H9 (cell line): ENCODE results near the gene SV2C. TPM values are rescaled to one million over a fixed set of nuclear protein-coding genes. Genes with fewer than 3 reads are reported as not detected.
"Not testable (repeated sequence)": the region's sequence is repeated elsewhere in the genome, so short reads cannot be mapped to it uniquely, and the experiment has no call there.

ENCODE experiments used
- DNase-seq: peaks from one replicate; pipeline ENCODE4 v3.0.0-alpha.2; 2017
- H2AFZ ChIP-seq: one replicate; pipeline ENCODE4 v1.6.1; 2013; ENCODE audit warnings: mild to moderate bottlenecking, low read length, control low read depth, moderate library complexity
- H2AK5ac ChIP-seq: 2 replicates; pipeline ENCODE4 v1.6.1; 2013; ENCODE audit warnings: low read length, control low read depth, mixed read lengths; ENCODE audit not compliant: insufficient read length
- H2BK120ac ChIP-seq: one replicate; pipeline ENCODE4 v1.6.1; 2013; ENCODE audit warnings: low read depth, mild to moderate bottlenecking, low read length, control low read depth, inconsistent platforms; ENCODE audit not compliant: poor library complexity, severe bottlenecking
- H2BK12ac ChIP-seq: 2 replicates; pipeline ENCODE4 v1.6.1; 2013; ENCODE audit warnings: low read length, control low read depth, mixed read lengths, low read depth; ENCODE audit not compliant: insufficient read length
- H2BK15ac ChIP-seq: 2 replicates; pipeline ENCODE4 v1.6.1; 2013; ENCODE audit warnings: low read depth, low read length, control low read depth
- H2BK20ac ChIP-seq: one replicate; pipeline ENCODE4 v1.6.1; 2013; ENCODE audit warnings: low read depth, mild to moderate bottlenecking, low read length, control low read depth, inconsistent platforms; ENCODE audit not compliant: poor library complexity, severe bottlenecking
- H2BK5ac ChIP-seq: 2 replicates; pipeline ENCODE4 v1.6.1; 2013; ENCODE audit warnings: low read length, control low read depth, mixed read lengths; ENCODE audit not compliant: insufficient read length
- H3K14ac ChIP-seq: 2 replicates; pipeline ENCODE4 v1.6.1; 2013; ENCODE audit warnings: low read length, control low read depth; ENCODE audit not compliant: insufficient read depth
- H3K18ac ChIP-seq: 2 replicates; pipeline ENCODE4 v1.6.1; 2013; ENCODE audit warnings: low read depth, mild to moderate bottlenecking, mixed read lengths, low read length, control low read depth; ENCODE audit not compliant: insufficient read length
- H3K23ac ChIP-seq: 2 replicates; pipeline ENCODE4 v1.6.1; 2013; ENCODE audit warnings: low read length, control low read depth, mixed read lengths, low read depth; ENCODE audit not compliant: insufficient read length
- H3K23me2 ChIP-seq: 2 replicates; pipeline ENCODE4 v1.6.1; 2013; ENCODE audit warnings: low read depth, mild to moderate bottlenecking, mixed read lengths, low read length, control low read depth; ENCODE audit not compliant: insufficient read length, poor library complexity, severe bottlenecking
- H3K27ac ChIP-seq: 2 replicates; pipeline ENCODE4 v1.5.1; 2013; ENCODE audit warnings: low read length, control low read depth, mixed read lengths, low read depth; ENCODE audit not compliant: insufficient read length
- H3K27me3 ChIP-seq: 2 replicates; pipeline ENCODE4 v1.6.1; 2013; ENCODE audit warnings: low read length, control low read depth, inconsistent platforms; ENCODE audit not compliant: insufficient read depth
- H3K4ac ChIP-seq: 2 replicates; pipeline ENCODE4 v1.6.1; 2013; ENCODE audit warnings: low read depth, mild to moderate bottlenecking, control low read depth, inconsistent platforms, low read length, moderate library complexity
- H3K4me1 ChIP-seq: 2 replicates; pipeline ENCODE4 v1.6.1; 2013; ENCODE audit warnings: low read length, control low read depth, inconsistent platforms; ENCODE audit not compliant: insufficient read depth
- H3K4me2 ChIP-seq: 2 replicates; pipeline ENCODE4 v1.6.1; 2013; ENCODE audit warnings: low read length, control low read depth, mixed read lengths; ENCODE audit not compliant: insufficient read length, insufficient read depth
- H3K56ac ChIP-seq: 2 replicates; pipeline ENCODE4 v1.6.1; 2013; ENCODE audit warnings: low read depth, mild to moderate bottlenecking, mixed read lengths, low read length, control low read depth; ENCODE audit not compliant: insufficient read length
- H3K79me1 ChIP-seq: 2 replicates; pipeline ENCODE4 v1.6.1; 2013; ENCODE audit warnings: low read depth, mild to moderate bottlenecking, moderate library complexity, low read length, control low read depth, inconsistent platforms; ENCODE audit not compliant: insufficient read depth, poor library complexity, severe bottlenecking
- H3K79me2 ChIP-seq: 2 replicates; pipeline ENCODE4 v1.6.1; 2013; ENCODE audit warnings: low read length, control low read depth, inconsistent platforms; ENCODE audit not compliant: insufficient read depth
- H3K9ac ChIP-seq: 2 replicates; pipeline ENCODE4 v1.6.1; 2013; ENCODE audit warnings: low read length, control low read depth, mixed read lengths; ENCODE audit not compliant: insufficient read length; ENCODE audit errors: extremely low read depth
- H3K9me3 ChIP-seq: one replicate; pipeline ENCODE4 v1.6.1; 2013; ENCODE audit warnings: low read depth, low read length, inconsistent platforms; ENCODE audit not compliant: control insufficient read depth
- H3T11ph ChIP-seq: one replicate; pipeline ENCODE4 v1.6.1; 2013; ENCODE audit warnings: mild to moderate bottlenecking, low read length, control low read depth, inconsistent platforms
- H4K20me1 ChIP-seq: one replicate; pipeline ENCODE4 v1.6.1; 2013; ENCODE audit not compliant: control insufficient read depth, insufficient read length, insufficient read depth
- H4K5ac ChIP-seq: 2 replicates; pipeline ENCODE4 v1.6.1; 2013; ENCODE audit warnings: low read depth, mild to moderate bottlenecking, mixed read lengths, low read length, control low read depth; ENCODE audit not compliant: insufficient read length
- H4K8ac ChIP-seq: replicated peaks from 2 replicates; pipeline ENCODE4 v1.6.1; 2013; ENCODE audit warnings: low read length, control low read depth, mixed read lengths, low read depth; ENCODE audit not compliant: insufficient read length
- H4K91ac ChIP-seq: 2 replicates; pipeline ENCODE4 v1.6.1; 2013; ENCODE audit warnings: low read depth, mild to moderate bottlenecking, moderate library complexity, mixed read lengths, low read length, control low read depth; ENCODE audit not compliant: insufficient read length
- H3K27ac Mint-ChIP-seq, 3 experiments: 2 replicates in 2 of 3; 3 replicates in 1 of 3; pipeline ENCODE4 v1.8.0; 2020 to 2021; ENCODE audit warnings: mixed read lengths in 3 of 3, mild to moderate bottlenecking in 1 of 3, moderate library complexity in 1 of 3
- H3K27me3 Mint-ChIP-seq: 2 replicates; pipeline ENCODE4 v1.8.0; 2021; ENCODE audit warnings: low read depth, mild to moderate bottlenecking, moderate library complexity, mixed read lengths
- H3K36me3 Mint-ChIP-seq, 3 experiments: 2 replicates in 2 of 3; 3 replicates in 1 of 3; pipeline ENCODE4 v1.8.0; 2020 to 2021; ENCODE audit warnings: low read depth in 3 of 3, mixed read lengths in 3 of 3; ENCODE audit not compliant: insufficient read depth in 1 of 3
- H3K4me1 Mint-ChIP-seq, 2 experiments: 2 replicates each; pipeline ENCODE4 v1.8.0; 2020; ENCODE audit warnings: mixed read lengths in 2 of 2
- H3K4me3 Mint-ChIP-seq, 2 experiments: 2 replicates in 1 of 2; 3 replicates in 1 of 2; pipeline ENCODE4 v1.8.0; 2020 to 2021; ENCODE audit warnings: mild to moderate bottlenecking in 2 of 2, mixed read lengths in 2 of 2, moderate library complexity in 1 of 2
- H3K9me3 Mint-ChIP-seq, 2 experiments: 2 replicates in 1 of 2; 3 replicates in 1 of 2; pipeline ENCODE4 v1.8.0; 2020; ENCODE audit warnings: mild to moderate bottlenecking in 2 of 2, mixed read lengths in 2 of 2, moderate library complexity in 1 of 2
- total RNA-seq: library from RNA; stranded (reverse); gene quantifications from 2 replicates; pipeline ENCODE4 v1.2.1, GENCODE V29; 2021

SV2C gene
- total RNA-seq, 1 experiment from 2014 or later = 0.09 TPM

- not testable (repeated sequence) for H3K4me1 Mint-ChIP-seq, H2BK20ac ChIP-seq, H3K23ac ChIP-seq
These were observed 219.5 kb downstream of the SV2C start for GRCh38 chr5:76302661-76303060.

More at GRCh38 chr5:76302661-76303060, 219.5 kb downstream of the SV2C start:
- not testable (repeated sequence) for H4K20me1 ChIP-seq, H3K27me3 ChIP-seq, H3K23me2 ChIP-seq, H2AK5ac ChIP-seq, H3K4me2 ChIP-seq, H2BK15ac ChIP-seq, H4K91ac ChIP-seq, H2BK12ac ChIP-seq, H3K4me1 ChIP-seq, H2BK120ac ChIP-seq, H3K9me3 ChIP-seq, H3K9ac ChIP-seq, H3K79me1 ChIP-seq, H4K5ac ChIP-seq, H3K4ac ChIP-seq, H3K79me2 ChIP-seq, H3K14ac ChIP-seq, H3K18ac ChIP-seq, H3K36me3 Mint-ChIP-seq, H4K8ac ChIP-seq, H3K4me3 Mint-ChIP-seq, H3K27ac Mint-ChIP-seq, H3K27ac ChIP-seq, H2AFZ ChIP-seq, H3K9me3 Mint-ChIP-seq, H3K27me3 Mint-ChIP-seq, H3T11ph ChIP-seq, DNase-seq, H3K56ac ChIP-seq, H2BK5ac ChIP-seq
